HG02973 (cell line): ENCODE data around the gene LHX1.
A peak's percentile ranks its signal among the peaks of the same experiment; 100 is the strongest.

Source experiments
- ATAC-seq: cut with Tn5 transposase; IDR thresholded peaks from one replicate; pipeline ENCODE4 v1.9.1; 2021; ENCODE audit warnings: moderate library complexity; ENCODE audit not compliant: unreplicated experiment

LHX1 gene

GRCh38 chr17:36937959-36938565, 787 bp downstream of the LHX1 start:
- no peak for ATAC-seq

GRCh38 chr17:36938566-36939051, 1.3 kb downstream of the LHX1 start:
- ATAC-seq = no peak

- no peak for ATAC-seq
These were observed 2.0 kb downstream of the LHX1 start for GRCh38 chr17:36939052-36939801.

- ATAC-seq = no peak
These were observed 2.6 kb downstream of the LHX1 start for GRCh38 chr17:36939802-36940312.

GRCh38 chr17:36940313-36941264, 3.3 kb downstream of the LHX1 start:
- ATAC-seq = no peak

- ATAC-seq = no peak
These were observed 4.2 kb downstream of the LHX1 start for GRCh38 chr17:36941265-36942010.

GRCh38 chr17:36942019-36942599, 4.8 kb downstream of the LHX1 start:
- ATAC-seq = no peak

GRCh38 chr17:36942631-36943125, 5.4 kb downstream of the LHX1 start:
- no peak for ATAC-seq

- ATAC-seq = no peak
These were observed 6.2 kb downstream of the LHX1 start for GRCh38 chr17:36943250-36944191.

GRCh38 chr17:36944553-36944952, 7.3 kb downstream of the LHX1 start:
- no peak for ATAC-seq

GRCh38 chr17:36945140-36945539, 7.9 kb downstream of the LHX1 start:
- no peak for ATAC-seq

GRCh38 chr17:36945959-36946725, 8.9 kb downstream of the LHX1 start:
- no peak for ATAC-seq

GRCh38 chr17:36946726-36947091, 9.4 kb downstream of the LHX1 start:
- ATAC-seq = no peak

GRCh38 chr17:36947922-36948716, 10.8 kb downstream of the LHX1 start:
- ATAC-seq = no peak

GRCh38 chr17:36948717-36949460, 11.6 kb downstream of the LHX1 start, which contains the start of gene AATF:
Gene AATF (plus strand): TSS chr17:36948954. CDS start chr17:36949126, 172 bp downstream.
- ATAC-seq = peak; percentile 80

- ATAC-seq = no peak
These were observed 12.2 kb downstream of the LHX1 start for GRCh38 chr17:36949461-36949927.
